ENCODE measurements around the gene CACNA1B.
"Not testable (repeated sequence)": the region's sequence is repeated elsewhere in the genome, so short reads cannot be mapped to it uniquely, and the experiment has no call there.

CACNA1B gene

DNA sequence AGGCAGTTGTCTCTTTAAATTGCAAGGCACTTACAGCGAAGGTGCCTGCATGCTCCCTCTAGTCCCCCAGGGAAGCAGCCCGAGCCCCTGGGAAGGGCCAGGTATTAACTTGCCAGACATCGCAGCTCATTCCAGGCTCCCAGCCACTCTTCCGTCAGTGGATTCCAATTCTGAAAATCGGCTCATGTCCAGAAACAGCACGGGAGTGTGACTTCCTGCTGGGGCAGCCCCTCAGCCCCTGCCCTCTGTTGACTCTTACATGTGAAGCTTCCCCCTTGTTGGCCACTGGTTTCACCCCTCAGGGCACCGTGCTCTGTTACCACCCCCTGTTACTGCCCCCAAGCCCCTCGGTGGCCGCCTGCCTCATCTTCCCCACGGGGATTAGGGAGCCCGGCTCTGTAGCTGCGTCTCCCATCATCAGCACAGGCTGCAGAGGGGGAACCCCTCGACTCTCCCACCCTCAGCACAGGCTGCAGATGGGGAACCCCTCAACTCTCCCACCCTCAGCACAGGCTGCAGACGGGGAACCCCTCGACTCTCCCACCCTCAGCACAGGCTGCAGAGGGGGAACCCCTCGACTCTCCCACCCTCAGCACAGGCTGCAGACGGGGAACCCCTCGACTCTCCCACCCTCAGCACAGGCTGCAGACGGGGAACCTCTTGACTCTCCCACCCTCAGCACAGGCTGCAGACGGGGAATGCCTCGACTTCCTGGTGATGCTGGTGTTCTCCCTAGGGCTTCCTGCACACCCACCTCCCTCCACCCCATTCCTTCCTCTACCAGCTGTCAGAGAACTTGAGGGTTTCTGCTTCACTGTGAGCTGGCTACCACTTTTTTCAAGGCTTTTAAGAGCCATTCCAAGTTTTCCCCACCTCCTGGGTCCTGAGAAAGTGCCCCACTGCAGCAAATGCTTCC, 11.1 kb upstream of the CACNA1B start:
- DNase-seq: no peak

DNA sequence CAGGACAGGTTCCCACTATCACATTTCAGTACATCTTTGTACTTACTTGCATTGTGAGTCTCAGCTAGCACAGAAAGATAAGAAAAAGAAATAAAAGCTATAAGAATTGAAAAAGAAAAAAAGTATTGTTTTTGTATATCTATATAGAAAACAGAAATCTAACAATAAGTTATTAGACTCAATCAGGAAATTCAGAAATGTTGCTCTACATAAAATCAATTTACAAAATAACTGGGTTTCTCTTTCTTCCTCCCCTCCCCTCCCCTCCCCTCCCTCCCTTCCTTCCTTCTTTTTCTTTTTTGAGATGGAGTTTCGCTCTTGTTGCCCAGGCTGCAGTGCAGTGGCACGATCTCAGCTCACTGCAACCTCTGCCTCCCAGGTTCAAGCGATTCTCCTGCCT, 7.2 kb upstream of the CACNA1B start:
- DNase-seq: no peak

DNA sequence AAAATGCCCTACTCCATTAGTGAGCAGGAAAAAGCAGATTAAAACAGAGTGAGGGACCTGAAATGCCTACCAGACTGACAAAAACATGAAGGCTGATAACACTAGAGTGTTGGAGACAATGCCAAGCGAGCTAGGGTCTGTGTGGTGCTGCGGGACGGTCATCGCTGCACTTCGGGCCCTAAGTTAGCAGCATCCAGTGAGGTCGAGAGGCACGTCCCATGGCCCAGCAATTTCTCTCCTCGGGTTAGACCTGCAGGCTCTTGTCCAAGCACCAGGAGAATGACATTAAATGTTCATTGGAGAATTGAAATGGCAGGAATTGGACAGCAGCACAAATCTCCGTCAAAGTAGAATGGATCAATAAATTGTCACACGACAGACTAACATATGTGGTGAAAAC, 5.3 kb upstream of the CACNA1B start:
- no peak for DNase-seq

DNA sequence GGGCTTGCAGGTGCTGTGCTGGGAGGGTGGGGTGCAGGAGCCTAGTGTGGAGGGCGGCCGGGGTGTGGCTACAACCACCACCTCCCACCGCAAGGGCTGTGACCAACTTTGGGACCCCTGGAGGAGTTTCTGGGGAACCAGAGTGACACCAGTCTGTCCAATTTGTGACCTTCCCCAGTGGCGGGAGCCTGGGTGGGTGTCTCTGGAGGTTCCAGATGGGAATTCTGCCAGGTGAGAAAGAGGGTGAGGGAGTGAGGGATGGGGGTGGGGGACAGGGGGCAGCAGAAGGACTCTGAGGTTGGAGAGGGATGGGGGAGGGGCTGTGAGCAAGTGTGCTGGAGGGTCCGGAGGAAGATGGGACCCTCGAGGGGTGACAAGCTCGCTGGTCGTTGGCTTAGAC, 4.2 kb upstream of the CACNA1B start:
- no peak for DNase-seq

DNA sequence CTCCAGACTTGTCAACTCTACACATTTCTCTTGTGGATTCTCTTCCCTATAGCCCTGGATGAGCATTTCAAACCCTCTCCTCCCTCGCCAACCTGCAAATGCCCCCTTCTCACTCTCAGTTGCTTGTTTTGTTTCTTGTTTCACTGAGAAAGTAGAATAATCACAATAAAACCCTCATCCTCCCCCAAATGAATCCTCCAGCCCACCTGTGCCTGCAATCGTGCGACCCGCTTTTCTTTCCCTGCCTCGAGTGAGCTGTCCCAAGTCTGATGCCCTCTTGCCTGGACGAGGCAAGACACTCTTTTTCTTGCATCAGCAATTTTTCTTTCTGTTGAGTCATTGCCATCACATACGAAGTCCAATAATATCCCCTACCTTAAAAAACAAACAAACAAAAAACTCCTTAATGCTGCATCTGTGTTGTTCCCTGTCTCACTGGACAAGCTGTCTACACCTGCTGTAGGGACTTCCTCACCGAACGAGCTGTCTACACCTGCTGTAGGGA, 3.7 kb upstream of the CACNA1B start:
- no peak for DNase-seq

DNA sequence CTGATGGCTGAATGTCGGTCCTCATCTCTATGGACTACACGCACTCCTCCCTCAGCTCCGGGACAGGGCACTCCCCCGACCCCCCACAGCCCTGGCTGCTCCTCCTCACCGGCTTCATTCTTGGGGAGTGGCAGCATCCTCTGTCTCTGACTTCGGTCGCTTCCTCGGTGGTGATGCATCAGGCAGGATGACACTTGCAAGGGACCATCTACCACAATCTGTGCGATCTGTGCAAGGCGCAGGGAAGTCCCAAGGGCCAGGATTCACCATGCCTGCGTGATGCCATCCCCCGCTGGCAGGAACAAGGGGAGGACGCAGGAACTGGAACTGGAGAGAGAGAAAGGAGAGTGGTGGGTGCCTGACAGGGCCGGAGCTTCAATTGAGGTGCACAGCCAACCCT, 2.2 kb upstream of the CACNA1B start:
- no peak for DNase-seq

DNA sequence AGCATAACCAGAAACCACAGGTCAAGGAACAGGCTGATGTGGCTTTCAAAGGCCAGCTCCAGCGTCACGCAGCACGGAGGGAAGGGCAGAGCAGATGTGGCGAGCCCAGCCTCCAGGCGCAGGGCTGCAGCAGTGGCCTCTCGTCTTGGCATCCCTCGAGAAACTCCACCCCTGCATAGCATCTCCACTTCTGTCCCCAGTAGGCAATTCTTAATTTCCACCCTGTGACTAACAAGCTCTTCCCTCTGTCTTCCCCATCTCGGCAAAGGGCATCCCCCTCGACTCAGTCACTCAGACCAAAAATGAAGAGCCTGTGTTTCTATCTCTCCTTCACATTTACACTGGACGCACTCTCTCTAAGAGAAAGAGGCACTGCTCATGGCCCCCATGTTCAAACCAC, 1.7 kb upstream of the CACNA1B start:
- DNase-seq: no peak

DNA sequence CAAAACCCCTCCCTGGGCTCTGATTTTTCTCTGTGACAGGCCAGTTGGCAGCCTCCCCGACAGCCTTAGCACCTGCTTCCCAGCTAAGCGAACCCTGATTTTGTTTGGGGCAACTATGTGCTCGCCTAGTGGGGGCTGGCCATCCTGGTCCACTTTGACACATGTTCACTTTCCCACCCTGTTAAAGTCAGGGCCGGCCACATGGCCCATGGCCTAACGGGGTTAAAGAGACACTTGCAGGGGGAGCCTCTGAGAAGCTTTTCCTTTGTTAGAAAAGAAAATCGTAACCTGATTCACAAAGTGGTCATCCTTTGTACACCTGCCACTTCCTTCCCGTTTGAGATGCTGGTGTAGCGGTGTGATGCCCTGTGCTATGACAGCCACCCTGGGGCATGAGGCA, 1.3 kb upstream of the CACNA1B start:
- no peak for DNase-seq

DNA sequence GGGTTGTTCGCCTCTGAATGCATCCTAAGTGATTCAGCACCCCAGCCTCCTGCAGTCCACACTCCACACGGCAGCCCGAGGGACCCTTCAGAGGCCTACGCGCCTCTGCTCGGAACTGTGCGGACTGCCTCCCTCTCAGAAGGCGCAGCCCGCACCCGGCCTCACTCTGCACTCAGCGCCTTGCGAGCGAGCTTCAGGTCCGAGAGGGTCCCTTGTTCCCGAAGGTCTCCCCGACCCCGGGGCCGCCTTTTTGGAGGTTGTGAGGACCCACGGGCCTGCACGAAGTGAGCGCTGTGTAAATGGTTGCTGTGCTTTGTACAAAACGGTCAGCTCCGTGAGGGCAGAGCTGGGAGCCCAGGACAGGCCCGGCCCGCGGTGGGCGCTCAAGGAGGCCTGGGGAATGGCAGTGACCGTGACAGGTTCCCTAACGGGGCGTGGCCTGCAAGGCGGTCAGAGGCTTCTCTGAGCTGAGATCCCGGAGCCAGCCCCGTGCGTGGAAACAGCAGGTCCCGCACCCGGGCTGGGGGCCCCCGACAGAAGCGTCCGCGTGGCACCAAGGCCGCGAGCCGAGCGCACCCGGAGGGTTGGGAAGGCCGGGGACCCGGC, 698 bp upstream of the CACNA1B start:
- no peak for DNase-seq

DNA sequence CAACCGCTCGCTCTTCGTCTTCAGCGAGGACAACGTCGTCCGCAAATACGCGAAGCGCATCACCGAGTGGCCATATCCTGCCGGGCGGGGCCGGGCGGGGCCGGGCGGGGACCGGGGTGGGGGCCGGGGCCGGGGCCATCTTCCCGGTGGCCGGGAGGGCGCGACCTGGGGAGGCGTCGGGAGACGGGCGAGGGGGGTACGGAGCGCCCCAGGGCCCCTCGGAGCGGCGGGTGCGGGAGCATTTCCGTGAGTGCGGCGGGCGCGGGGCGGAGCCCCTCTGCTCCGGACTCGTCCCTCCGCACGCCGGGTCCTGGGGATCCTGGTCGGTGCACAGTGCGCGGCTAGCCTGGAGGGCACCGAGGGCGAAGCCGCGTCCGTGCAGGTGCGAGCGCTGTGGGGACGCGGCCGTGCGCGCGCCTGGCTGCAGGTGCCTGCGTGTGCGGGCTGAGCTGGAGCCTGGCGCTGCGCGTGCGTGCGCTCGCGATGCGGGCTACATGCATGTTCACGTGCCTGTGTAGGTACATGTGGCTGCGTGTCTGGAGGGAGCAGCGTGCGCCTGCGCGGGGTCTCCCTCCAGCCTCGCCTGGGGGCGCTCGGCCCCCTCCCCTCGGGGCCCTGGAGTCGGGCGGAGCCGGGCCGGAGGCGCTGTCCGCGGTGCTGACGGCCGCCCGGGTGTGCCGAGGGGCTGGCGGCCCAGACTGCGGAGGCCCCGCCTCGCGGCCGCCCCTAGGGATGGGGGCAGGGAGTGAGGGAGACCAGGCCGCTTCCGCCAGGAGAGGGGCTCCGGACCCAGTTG, 762 bp downstream of the CACNA1B start:
- DNase-seq: no peak

DNA sequence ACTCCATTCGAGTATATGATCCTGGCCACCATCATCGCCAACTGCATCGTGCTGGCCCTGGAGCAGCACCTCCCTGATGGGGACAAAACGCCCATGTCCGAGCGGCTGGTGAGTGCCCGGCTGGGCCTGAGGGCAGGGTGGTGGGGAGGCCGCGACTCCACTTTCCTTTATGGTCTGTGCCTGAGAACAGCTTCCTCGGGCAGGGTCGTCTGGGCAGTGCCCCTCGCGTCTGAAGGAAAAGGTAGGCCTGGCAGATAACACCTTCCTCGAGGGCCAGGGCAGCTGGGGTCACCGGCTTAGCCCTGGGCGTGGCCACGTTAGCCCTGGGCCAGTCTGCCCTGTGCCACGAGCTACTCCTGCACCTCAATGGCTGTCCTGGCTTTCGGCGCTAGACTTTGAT, 1.5 kb downstream of the CACNA1B start:
- DNase-seq: no peak

DNA sequence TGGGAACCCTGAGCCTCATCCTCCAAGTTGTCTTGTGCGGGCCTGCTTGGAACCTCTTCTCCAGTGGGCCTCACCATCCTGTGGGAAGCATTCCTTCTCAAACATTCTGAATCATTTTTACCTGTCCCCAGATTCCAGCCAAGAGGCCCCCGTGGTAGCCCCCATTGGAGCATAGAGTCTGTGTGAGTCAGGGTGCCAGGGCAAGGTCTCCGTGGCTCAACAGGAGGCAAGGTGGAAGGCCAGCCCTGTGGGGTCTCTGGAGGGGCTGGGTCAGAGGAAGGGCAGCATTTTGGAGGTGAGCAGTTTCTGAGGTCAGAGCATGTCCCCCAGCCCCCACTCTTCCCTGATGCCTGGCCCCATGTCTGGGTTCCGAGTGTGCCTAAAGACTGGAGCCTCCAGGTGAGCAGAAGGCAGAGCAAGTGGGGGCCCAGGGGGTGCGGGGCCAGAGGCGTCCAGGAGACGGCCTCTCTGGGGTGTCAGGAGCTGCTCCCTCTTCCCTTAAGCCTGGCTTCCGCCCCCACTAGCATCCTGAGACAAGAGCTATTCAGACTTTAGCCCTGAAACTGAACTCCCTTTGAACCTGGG, 2.1 kb downstream of the CACNA1B start:
- DNase-seq: no peak

DNA sequence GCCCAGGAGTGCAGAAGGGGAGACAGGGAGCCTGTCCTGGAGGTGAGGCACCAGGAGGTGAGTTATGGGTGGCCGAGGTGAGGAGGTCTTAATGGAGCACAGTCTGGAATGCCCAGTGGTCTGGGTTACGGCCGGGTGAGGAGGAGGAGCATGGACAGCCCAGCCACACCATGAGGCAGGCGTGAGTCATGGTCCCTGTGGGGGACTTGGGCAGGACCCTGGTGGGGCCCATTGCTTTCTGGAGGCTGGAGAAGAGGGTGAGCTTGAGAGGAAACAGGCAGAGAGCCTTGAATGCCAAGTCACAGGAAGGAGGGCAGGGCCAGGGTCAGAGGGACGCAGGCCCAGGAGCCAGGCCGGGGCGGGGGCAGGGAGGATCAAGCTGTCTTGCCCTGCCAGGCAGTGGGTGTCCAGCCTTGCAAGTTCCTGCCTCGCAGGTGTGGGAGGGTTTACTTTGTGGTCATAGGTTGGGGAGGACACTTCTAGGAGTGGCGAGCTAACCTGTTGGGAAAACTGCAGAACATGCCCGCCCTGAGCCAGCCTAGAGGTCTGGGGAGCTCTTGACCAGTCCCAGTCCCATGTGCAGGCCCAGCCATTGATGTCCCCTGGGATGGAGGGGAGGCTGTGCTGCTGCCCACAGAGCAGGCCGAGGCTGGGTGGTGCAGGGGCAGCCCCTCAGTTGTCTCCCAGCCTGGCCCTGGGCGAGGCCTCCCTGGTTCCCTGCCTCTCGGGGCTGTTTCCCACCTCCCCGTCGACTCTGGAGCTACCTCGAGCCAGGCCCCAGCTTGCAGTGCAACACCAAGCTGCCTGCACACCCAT, 2.8 kb downstream of the CACNA1B start:
- DNase-seq: no peak

DNA sequence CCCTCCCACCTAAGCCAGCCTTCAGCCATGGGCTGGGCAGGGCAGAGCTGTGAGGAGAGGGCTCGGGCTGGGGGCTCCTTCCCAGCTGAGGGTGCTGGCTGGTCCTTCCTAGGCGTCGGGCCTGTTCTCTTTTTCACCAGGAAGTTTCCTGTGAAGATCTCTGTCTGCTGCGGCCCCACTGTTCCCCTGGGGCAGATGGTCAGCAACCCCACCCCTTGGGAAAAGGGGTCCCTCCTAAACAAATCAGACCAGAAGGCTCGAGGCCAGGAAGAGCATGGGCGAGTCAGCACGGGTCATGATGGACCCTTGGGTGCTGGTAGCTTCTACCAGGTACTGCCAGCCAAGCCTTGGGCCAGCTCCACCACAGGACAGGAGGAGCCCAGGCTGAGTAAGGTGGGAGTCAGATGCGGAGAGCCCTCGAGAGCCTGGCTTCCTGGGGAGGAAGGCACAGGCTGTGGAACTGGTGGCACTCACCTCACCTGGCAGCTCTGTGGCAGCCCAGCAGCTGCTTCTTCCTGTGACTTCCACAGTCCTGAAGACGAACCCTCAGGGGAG, 3.5 kb downstream of the CACNA1B start:
- no peak for DNase-seq

DNA sequence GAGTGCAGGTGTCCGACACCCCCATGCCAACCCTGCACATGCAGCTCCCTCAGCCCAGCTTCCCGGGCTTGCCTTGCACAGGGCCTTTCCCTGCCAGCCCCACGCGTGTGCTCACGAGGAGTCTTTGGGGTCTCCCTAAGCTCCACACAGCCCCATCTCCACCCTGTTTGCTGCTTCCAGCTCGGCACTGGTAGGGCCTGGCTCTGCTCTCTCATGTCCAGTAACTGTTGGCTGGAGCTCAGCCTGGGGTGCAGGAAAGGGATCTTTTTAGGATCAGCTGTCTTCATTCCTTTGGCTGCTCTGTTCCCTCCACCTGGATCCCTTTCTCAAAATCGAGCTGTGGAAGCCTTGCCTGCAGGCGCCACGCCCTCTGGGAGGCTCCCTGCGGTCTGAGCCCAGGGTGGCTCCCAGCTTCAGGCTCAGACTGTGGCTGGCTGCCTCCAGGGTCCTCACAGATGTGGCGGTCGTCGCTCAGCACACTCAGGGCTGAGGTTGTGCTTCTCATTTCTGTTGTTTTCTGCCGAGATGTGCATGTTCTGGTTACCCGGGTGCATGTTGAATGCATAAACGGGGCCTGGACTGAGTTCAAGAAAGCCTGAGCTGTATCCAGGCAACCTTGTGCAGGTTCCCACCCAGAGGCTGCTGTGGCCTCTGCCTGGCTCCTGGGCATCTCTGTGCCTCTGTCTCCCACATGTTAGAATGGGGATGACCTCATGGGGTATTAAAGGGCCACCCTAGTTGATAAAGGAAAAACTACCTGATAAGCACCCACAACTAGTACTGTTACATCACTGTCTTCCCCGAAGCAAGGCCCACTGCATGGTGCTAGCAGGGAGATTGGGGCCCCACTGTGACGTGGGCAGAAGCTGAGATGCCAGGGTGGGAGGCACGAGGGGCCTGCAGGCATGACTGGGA, 4.3 kb downstream of the CACNA1B start:
- DNase-seq: no peak

DNA sequence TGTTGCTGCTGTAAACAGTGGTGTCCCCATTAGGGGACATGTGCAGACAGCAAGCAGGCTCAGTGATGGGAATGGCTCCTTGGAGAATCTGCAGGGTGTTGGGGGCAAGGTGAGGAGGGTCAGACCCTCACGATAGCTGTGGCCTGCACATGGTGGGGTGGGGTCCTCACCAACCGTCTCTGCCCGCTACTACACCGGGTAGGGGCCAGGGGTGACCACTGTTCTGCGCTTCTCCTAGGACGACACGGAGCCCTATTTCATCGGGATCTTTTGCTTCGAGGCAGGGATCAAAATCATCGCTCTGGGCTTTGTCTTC, 4.9 kb downstream of the CACNA1B start:
- DNase-seq: no peak

DNA sequence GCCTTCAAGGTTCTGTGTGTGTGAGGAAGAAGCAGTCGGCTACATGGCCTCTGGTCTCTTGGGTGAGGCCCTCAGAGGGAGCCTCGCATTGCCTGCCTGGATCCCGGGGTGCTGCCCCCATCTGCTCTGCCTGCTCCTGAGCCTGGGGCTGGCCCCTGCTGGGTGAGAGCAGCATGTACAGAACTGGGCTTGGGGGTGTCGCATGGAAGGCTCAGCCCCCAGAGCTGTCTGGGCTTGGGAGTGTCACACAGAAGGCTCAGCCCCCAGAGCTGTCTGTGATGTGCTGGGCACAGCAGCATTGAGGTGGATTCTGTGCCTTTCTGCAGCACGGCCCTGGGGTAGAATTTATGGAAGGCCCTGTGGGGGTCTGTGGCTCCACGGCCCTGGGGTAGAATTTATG, 6.4 kb downstream of the CACNA1B start:
- not testable (repeated sequence) for DNase-seq

DNA sequence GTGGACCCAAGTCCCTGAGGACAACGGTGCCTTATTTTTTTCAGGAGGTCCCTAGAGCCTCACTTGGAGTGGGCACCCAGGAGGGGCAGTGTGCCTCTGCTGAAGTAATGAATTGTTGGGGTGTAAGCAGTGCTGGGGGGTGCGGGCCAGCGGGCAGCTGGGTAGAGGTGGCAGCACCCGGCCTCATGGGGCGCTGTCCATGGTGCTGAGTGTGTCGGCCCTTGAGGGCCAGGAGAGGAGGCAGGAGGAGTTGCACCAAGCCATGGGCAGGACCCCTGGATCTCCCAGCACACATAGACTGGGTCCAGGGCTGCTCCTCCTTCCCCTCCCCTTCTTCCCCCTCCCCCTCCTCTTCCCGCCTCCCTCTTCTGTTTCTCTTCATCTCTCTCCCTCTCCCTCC, 7.0 kb downstream of the CACNA1B start:
- DNase-seq: not testable (repeated sequence)

DNA sequence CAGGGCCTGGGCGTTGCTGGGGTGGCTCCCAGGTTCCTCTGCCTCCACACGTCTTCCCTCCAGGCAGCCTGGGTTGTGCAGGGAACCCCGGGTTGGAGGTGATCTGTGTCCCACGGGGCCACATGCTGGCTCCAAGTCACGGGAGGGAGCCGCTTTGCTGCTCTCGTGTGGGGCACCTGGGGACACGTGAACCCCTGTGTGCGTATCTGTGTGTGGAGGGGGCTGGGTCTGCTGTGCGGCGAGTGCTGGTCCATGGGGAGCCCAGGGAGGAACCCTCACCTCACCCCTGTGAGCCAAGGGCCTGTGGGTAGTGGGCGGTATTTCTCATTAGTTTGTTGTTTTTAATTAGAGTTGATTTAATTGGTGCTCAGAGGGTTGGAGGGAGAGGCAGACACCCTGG, 7.5 kb downstream of the CACNA1B start:
- not testable (repeated sequence) for DNase-seq

DNA sequence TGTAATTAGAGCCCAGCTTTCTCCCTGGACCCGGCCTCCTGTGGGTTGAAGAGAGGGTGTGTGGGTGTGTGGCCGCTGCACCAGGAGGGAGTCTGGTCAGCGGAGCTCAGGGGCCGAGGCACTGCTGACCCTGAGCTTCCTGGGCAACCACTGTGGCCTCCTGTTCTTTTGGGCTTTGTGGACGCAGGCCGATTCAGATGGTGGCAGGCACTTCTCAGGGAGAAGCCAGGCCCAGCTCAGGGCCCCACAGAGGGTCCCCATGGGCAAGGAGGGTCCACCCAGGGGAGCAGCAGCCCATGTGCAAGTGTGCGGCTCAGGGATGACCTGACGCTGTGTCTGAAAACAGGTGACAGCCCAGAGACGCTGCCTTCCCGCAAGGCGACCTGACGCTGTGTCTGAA, 11.0 kb downstream of the CACNA1B start:
- not testable (repeated sequence) for DNase-seq

DNA sequence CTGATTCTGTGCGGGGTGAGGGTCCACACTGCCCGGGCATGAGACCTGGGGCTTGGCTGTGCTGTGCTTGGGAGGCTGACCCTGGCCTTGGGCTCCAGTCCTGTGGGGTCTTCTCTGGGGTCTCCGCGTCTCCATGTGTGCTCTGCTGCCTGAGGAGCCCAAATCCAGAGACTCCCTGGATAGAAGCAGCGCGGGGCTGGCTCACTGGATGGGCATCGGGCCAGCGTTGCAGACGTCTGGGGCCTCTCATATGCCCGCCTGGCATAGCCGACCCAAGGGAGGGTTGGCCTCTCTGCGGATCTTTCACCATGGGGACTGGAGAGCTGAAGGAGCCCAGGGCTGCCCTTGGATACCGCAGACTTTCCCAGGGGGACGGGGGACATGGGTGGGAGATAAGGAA, 12.4 kb downstream of the CACNA1B start:
- DNase-seq: not testable (repeated sequence)
